Right cardiac atrium (tissue), 5 donors: Measurements from ENCODE around the gene GPR17. TPM values are rescaled to one million over a fixed set of nuclear protein-coding genes. Genes with fewer than 3 reads are reported as not detected.

Source experiments
- ATAC-seq, 2 donors: fragments of 200-7000 bp; cut with Tn5 transposase; one replicate each; pipeline versions ENCODE4 v1.8.0 to v1.9.1; 2020; ENCODE audit warnings: moderate library complexity in 2 of 2, mild to moderate bottlenecking in 1 of 2
- DNase-seq, 3 donors: peaks; one replicate each; pipeline ENCODE4 v3.0.0-alpha.2; 2020
- H3K27ac ChIP-seq: one replicate; pipeline ENCODE4 v1.5.1; 2013; ENCODE audit warnings: mild to moderate bottlenecking, low read length, control low read depth, moderate library complexity
- H3K27me3 ChIP-seq: one replicate; pipeline ENCODE4 v1.6.1; 2013; ENCODE audit not compliant: control insufficient read depth, insufficient read depth
- H3K4me1 ChIP-seq: one replicate; pipeline ENCODE4 v1.6.1; 2013; ENCODE audit warnings: low read length; ENCODE audit not compliant: control insufficient read depth, insufficient read depth
- H3K4me3 ChIP-seq: one replicate; pipeline ENCODE4 v1.5.1; 2013; ENCODE audit warnings: low read length, control low read depth
- H3K9me3 ChIP-seq: one replicate; pipeline ENCODE4 v1.6.1; 2013; ENCODE audit warnings: low read length; ENCODE audit not compliant: control insufficient read depth
- WGBS: extraction: QIAGEN DNeasy Blood & Tissue Kit; methylation state at CpG from one replicate; pipeline ENCODE4 v1.1.7; 2013; 5-methylcytosine and 5-hydroxymethylcytosine counted together
- intact Hi-C, 4 donors: fragments of 100-400 bp; cut with DNase I; formaldehyde crosslinking; loops; one replicate each; pipeline versions ENCODE4 v1.11.0 to v1.14.0; 2022 to 2023
- polyA plus RNA-seq: library from polyadenylated mRNA; stranded (reverse); fragments of 200-250 nt; gene quantifications from one replicate; pipeline ENCODE4 v1.2.3, GENCODE V29; 2013
- total RNA-seq, 4 donors: library from RNA; stranded (reverse); fragmentation: NEBNext Ultra II Directional; extraction: Animal tissue kit (Norgen Biotek cat#: 25700); gene quantifications; one replicate each; pipeline ENCODE4 v1.2.1, GENCODE V29; 2021
- donor health status: healthy with polysubstance abuse.
- donor health status: DM: no; HTN: yes; CAD: no.
- donor health status: DM: no; HTN: no; CAD: no.
- donor health status: DM: no; HTN: yes; CAD: no; lungs with severe emphysema.
- donor health status: DM: yes; HTN: yes; CAD: no.

The GPR17 gene
- total and polyA plus RNA-seq, 5 donors = 0.31 to 4.0 (median 0.40) TPM; not detected in 2

GRCh38 chr2:127625572-127625951 lies 20.4 kb upstream of the GPR17 start:
- intact Hi-C loops = no loop called here
- H3K27me3 ChIP-seq = no peaks in the 10 kb centered on the region
- H3K4me1 ChIP-seq = no peaks in the 10 kb centered on the region
- ATAC-seq = no peak
- WGBS = 91% methylated on average over 2 of the region's 2 CpGs
- H3K9me3 ChIP-seq = no peaks in the 10 kb centered on the region
- no peak overlapping the region for H3K27ac ChIP-seq
- peak in 2 of 3 donors; percentile 22 to 28 for DNase-seq
- H3K4me3 ChIP-seq = no peak overlapping the region

GRCh38 chr2:127626175-127626574 lies 19.8 kb upstream of the GPR17 start:
- no peak overlapping the region for H3K4me3 ChIP-seq
- intact Hi-C loops = no loop called here
- DNase-seq (peak in 2 of 3 donors; percentile 35 to 57), ATAC-seq (no peak)
- no peak overlapping the region for H3K27ac ChIP-seq
- no peaks in the 10 kb centered on the region for H3K4me1 ChIP-seq
- H3K27me3 ChIP-seq = no peaks in the 10 kb centered on the region
- WGBS = 63% methylated on average over 12 of the region's 12 CpGs
- no peaks in the 10 kb centered on the region for H3K9me3 ChIP-seq

DNA sequence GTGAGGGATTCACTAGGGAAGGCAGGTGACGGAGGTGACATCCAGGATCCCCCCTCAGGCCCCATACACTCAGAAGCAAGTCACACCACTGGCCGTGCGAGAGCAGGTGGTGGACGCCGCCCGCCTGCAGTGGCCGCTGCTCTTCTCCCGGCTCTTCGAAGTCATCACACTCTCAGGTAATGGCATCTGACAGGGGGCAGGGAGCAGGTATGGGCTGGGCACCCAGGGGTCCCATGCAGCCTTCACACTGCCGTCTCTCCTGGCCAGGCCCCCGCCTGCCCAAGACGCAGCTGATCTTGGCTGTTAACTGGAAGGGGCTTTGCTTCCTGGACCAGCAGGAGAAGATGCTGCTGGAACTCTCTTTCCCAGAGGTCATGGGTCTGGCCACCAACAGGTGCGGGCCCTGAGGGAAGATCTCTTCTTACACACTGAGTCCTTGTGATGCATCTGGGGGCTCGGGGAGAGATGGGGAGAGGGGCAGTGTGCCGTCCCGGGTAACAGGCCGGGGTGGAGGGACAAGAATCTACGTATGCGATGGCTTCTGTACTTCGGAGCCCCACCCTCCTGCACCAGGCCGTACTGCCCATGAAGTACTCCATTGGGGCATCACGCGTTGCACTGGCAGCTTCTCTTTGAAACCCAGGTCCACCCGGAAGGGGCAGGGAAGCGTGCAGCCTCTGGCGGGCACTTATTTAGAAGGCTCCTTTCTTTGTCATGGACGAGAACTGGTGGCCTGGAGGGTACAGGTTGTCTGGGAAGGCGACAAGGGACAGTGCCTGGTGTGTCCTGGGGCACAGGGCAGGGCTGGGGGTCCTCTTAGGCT lies 18.8 kb upstream of the GPR17 start:
- H3K4me3 ChIP-seq = no peak overlapping the region
- peak; percentile 14 to 48 (median 38) for DNase-seq
- H3K9me3 ChIP-seq = no peaks in the 10 kb centered on the region
- intact Hi-C loops = no loop called here
- H3K27ac ChIP-seq = no peak overlapping the region
- ATAC-seq = no peak
- H3K27me3 ChIP-seq = no peaks in the 10 kb centered on the region
- 86% methylated on average over 28 of the region's 28 CpGs for WGBS
- peaks cover under 1% of the 10 kb centered on the region for H3K4me1 ChIP-seq

DNA sequence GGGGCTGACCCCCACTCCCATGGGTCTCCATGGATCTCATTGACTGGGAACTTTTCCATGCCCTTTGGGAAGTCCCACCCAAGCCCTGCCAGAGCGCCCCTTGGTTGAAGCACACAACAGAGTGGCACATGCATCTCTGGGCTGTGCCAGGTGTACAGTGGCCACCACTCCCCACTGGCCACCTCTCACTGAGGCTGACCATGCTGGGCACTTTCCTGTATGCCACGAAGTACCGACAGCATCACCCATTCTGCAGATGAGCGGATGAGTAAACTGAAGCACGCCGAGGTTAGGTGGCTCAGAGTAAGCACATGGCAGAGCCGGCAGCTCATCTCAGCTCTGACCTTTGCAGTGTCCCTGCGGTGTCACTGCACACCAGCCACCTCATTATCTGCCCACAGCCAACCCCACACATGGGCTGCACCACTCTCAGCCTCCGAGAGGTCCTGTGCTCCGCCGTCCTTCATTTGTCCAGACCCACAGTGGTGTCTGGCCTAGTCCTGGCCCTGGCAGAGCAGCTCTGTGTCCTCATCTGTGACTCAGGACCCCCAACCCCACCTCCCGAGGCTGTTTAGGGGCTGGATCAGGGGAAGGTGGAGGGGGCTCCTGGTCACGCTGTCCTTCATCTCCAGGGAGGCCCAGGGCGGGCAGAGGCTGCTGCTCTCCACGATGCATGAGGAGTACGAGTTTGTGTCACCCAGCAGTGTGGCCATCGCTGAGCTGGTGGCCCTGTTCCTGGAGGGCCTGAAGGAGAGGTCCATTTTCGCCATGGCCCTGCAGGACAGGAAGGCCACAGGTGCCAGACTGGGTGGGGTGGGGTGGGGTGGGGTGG lies 18.0 kb upstream of the GPR17 start:
- intact Hi-C loops = no loop called here
- Histone ChIP-seq H3K9me3 (no peaks in the 10 kb centered on the region), H3K27me3 (no peaks in the 10 kb centered on the region), H3K4me3 (no peak overlapping the region), H3K4me1 (peaks cover 4% of the 10 kb centered on the region), H3K27ac (no peak overlapping the region)
- DNase-seq (peak; percentile 16 to 53 (median 36)), ATAC-seq (no peak)
- WGBS = 82% methylated on average over 18 of the region's 18 CpGs

- peaks cover 9% of the 10 kb centered on the region for H3K4me1 ChIP-seq
- H3K27ac ChIP-seq = no peak overlapping the region
- no peaks in the 10 kb centered on the region for H3K27me3 ChIP-seq
- no peak for ATAC-seq
- no peak overlapping the region for H3K4me3 ChIP-seq
- no peaks in the 10 kb centered on the region for H3K9me3 ChIP-seq
- 66% methylated on average over 17 of the region's 17 CpGs for WGBS
- peak; percentile 13 to 49 (median 38) for DNase-seq
- intact Hi-C loops = no loop called here
Measured at GRCh38 chr2:127628767-127629614, 17.0 kb upstream of the GPR17 start.

DNA sequence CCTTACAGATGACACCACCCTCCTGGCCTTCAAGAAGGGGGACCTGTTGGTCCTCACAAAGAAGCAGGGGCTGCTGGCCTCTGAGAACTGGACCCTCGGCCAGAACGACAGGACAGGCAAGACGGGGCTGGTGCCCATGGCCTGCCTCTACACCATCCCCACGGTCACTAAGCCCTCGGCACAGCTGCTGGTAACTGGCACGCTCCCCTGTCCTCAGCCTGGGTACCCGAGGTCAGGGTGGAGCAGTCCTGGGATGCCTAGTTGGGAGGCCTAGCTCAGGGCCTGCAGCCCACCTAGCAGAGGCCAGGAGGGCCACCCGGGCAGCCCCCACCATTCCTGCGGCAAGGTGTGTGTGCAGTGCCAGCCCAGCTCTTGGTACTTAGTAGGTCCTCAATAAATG lies 16.3 kb upstream of the GPR17 start:
- no peaks in the 10 kb centered on the region for H3K9me3 ChIP-seq
- H3K27me3 ChIP-seq = no peaks in the 10 kb centered on the region
- 78% methylated on average over 9 of the region's 9 CpGs for WGBS
- DNase-seq = peak; percentile 18 to 52 (median 49)
- H3K4me1 ChIP-seq = peaks cover 9% of the 10 kb centered on the region
- no peak overlapping the region for H3K4me3 ChIP-seq
- no peak for ATAC-seq
- intact Hi-C loops = no loop called here
- H3K27ac ChIP-seq = no peak overlapping the region

DNA sequence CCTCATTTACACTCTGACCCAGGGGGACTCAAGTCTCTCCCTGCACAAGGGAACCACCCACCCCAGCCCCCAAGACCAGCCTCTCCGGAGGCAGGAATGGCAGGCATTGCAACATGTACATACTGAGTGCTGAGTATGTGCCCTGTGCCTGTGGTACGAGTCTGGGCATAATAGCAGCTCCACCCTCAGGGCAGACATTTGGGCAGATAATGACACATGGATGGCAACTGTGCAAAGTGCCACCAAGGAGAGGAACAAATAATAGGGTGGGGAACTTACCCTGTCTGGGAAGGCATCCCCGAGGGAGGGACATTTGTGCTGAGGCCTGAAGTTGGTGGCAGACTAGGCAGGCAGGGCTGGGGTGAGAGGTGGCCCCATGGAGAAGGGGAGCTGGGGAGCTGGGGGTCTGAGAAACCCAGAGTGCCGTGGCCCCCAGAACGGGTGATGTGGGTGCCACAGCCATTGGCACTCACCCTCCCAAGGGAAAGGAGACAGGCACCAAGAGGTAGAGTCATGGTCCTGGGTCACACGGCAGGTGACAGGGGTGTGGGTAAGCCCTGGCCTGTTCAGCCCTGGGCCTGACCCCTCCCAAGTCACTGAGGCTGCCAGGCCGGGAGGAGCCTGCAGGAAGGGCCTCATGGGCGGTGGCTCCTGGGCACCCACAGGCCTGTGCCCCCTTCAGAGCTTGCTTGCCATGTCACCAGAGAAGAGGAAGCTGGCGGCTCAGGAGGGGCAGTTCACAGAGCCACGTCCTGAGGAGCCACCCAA lies 15.7 kb upstream of the GPR17 start:
- Histone ChIP-seq H3K27ac (no peak overlapping the region), H3K27me3 (no peaks in the 10 kb centered on the region), H3K4me3 (no peak overlapping the region), H3K4me1 (peaks cover 10% of the 10 kb centered on the region), H3K9me3 (no peaks in the 10 kb centered on the region)
- DNase-seq (peak; percentile 36 to 65 (median 60)), ATAC-seq (peak; percentile 1 to 7)
- intact Hi-C loops = no loop called here
- 64% methylated on average over 10 of the region's 10 CpGs for WGBS

GRCh38 chr2:127630864-127631540 lies 15.0 kb upstream of the GPR17 start:
- no peak overlapping the region for H3K27ac ChIP-seq
- ATAC-seq = peak; percentile 0

DNA sequence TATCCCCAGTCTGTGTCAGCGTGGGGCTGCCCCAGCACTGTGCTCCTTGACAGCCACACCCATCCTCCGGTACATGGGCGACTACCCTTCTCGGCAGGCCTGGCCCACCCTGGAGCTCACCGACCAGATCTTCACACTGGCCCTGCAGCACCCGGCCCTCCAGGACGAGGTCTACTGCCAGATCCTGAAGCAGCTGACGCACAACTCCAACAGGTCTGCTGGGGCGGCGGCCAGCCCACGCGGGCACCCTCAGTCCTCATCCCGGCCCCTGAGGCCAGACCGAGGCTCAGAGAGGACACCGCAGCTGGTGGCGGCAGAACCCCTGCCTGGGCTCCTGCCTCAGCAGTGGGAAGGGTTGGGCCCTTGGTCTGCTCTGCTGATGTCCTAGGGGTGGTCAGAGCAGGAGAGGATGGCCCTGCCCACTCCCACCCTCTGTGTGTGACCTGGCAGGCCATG lies 14.4 kb upstream of the GPR17 start:
- Histone ChIP-seq H3K27me3 (no peaks in the 10 kb centered on the region), H3K4me3 (no peak overlapping the region), H3K9me3 (no peaks in the 10 kb centered on the region), H3K27ac (no peak overlapping the region), H3K4me1 (peaks cover 11% of the 10 kb centered on the region)
- ATAC-seq = peak; percentile 1 to 4
- DNase-seq = peak; percentile 32 to 67 (median 65)
- WGBS = 74% methylated on average over 16 of the region's 16 CpGs
- intact Hi-C loops = no loop called here

More at GRCh38 chr2:127630864-127631540, 15.0 kb upstream of the GPR17 start:
- Histone ChIP-seq H3K4me1 (peaks cover 11% of the 10 kb centered on the region), H3K27me3 (no peaks in the 10 kb centered on the region), H3K9me3 (no peaks in the 10 kb centered on the region), H3K4me3 (no peak overlapping the region)
- whole genome bisulfite sequencing = 80% methylated on average over 25 of the region's 25 CpGs
- peak in 2 of 3 donors; percentile 23 to 61 for DNase-seq
- intact Hi-C loops = no loop called here
